Panc1 (cell line): ENCODE results near the gene YWHAG.

Source experiments
- POLR2AphosphoS5 ChIP-seq: IDR thresholded peaks from 2 replicates; pipeline ENCODE4 v1.6.1; 2012; ENCODE audit warnings: mild to moderate bottlenecking, low read depth, low read length, moderate library complexity
- REST ChIP-seq, 2 experiments: IDR thresholded peaks; 2 replicates each; pipeline ENCODE4 v1.6.1; 2011 to 2012; ENCODE audit warnings: low read depth in 2 of 2, control low read depth in 1 of 2, low read length in 1 of 2, mild to moderate bottlenecking in 1 of 2, moderate library complexity in 1 of 2; ENCODE audit not compliant: insufficient read depth in 1 of 2
- SIN3A ChIP-seq: IDR thresholded peaks from 2 replicates; pipeline ENCODE4 v1.6.1; 2012; ENCODE audit warnings: low read depth, mild to moderate bottlenecking, low read length, moderate library complexity, borderline replicate concordance; ENCODE audit not compliant: insufficient read depth
- TCF7L2 ChIP-seq: IDR thresholded peaks from 2 replicates; pipeline ENCODE4 v1.6.1; 2011; ENCODE audit warnings: mild to moderate bottlenecking, low read depth, low read length, inconsistent platforms
- TF ChIP-seq, protein P1 (sequence below): fragments of 450-650 bp; IDR thresholded peaks from 2 replicates; pipeline ENCODE4 v1.5.1; 2017; ENCODE audit warnings: mild to moderate bottlenecking

GRCh38 chr7:76296743-76297740, 61.7 kb downstream of the YWHAG start:
- TF ChIP-seq, protein P1, sequence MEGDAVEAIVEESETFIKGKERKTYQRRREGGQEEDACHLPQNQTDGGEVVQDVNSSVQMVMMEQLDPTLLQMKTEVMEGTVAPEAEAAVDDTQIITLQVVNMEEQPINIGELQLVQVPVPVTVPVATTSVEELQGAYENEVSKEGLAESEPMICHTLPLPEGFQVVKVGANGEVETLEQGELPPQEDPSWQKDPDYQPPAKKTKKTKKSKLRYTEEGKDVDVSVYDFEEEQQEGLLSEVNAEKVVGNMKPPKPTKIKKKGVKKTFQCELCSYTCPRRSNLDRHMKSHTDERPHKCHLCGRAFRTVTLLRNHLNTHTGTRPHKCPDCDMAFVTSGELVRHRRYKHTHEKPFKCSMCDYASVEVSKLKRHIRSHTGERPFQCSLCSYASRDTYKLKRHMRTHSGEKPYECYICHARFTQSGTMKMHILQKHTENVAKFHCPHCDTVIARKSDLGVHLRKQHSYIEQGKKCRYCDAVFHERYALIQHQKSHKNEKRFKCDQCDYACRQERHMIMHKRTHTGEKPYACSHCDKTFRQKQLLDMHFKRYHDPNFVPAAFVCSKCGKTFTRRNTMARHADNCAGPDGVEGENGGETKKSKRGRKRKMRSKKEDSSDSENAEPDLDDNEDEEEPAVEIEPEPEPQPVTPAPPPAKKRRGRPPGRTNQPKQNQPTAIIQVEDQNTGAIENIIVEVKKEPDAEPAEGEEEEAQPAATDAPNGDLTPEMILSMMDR = no peak
- TF ChIP-seq POLR2AphosphoS5 = no peak
- TF ChIP-seq SIN3A = no peak
- no peak for TF ChIP-seq TCF7L2
- no peak for TF ChIP-seq REST (IDR thresholded peaks at IDR 0.05; ENCODE audit: insufficient read depth in 1 of 2, low read depth in 2 of 2, low read length in 1 of 2)
